H1 (cell line): ENCODE data around the gene MYO5B. TPM values are rescaled to one million over a fixed set of nuclear protein-coding genes. Genes with fewer than 3 reads are reported as not detected.

Experiments used
- CTCF ChIA-PET: fragments of 300-600 bp; sonication (Branson Sonifier 250); formaldehyde crosslinking; loops from one replicate; lab custom pipeline; 2021; ENCODE audit not compliant: partially characterized antibody; lab: Charles Lee
- POLR2A ChIA-PET: fragments of 300-600 bp; sonication (Branson Sonifier 250); formaldehyde crosslinking; loops from one replicate; lab custom pipeline; 2021; ENCODE audit warnings: inconsistent platforms; ENCODE audit not compliant: partially characterized antibody; lab: Charles Lee
- DNase-seq, 2 experiments: peaks; one replicate each; pipeline versions ENCODE4 v3.0.0 to v3.0.0-alpha.2; 2010 to 2022; ENCODE audit warnings: low spot score in 2 of 2, low read depth in 1 of 2, mixed read lengths in 1 of 2
- FAIRE-seq: peaks from 2 replicates; lab custom pipeline; 2011; peaks lifted over from hg19 to GRCh38; lab: Jason Lieb, UNC
- H2AFZ ChIP-seq: 2 replicates; pipeline ENCODE4 v1.8.1; 2012; ENCODE audit warnings: low read length, inconsistent platforms
- H2AK5ac ChIP-seq: 2 replicates; pipeline ENCODE4 v1.6.1; 2013; ENCODE audit warnings: low read depth, low read length
- H2BK120ac ChIP-seq: replicated peaks from 2 replicates; pipeline ENCODE3; 2013; ENCODE audit warnings: low read depth, low read length, inconsistent platforms
- H2BK12ac ChIP-seq: 2 replicates; pipeline ENCODE4 v1.6.1; 2013; ENCODE audit warnings: low read depth, low read length
- H2BK15ac ChIP-seq: 2 replicates; pipeline ENCODE4 v1.6.1; 2013; ENCODE audit warnings: low read length
- H2BK20ac ChIP-seq: 2 replicates; pipeline ENCODE4 v1.6.1; 2013; ENCODE audit warnings: low read length
- H2BK5ac ChIP-seq: 2 replicates; pipeline ENCODE4 v1.6.1; 2013; ENCODE audit warnings: low read depth, low read length
- H3K14ac ChIP-seq: 2 replicates; pipeline ENCODE4 v1.6.1; 2013; ENCODE audit warnings: inconsistent platforms; ENCODE audit not compliant: insufficient read length
- H3K18ac ChIP-seq: 2 replicates; pipeline ENCODE4 v1.6.1; 2013; ENCODE audit warnings: low read length; ENCODE audit errors: extremely low read depth
- H3K23ac ChIP-seq: 2 replicates; pipeline ENCODE4 v1.6.1; 2013; ENCODE audit warnings: inconsistent platforms; ENCODE audit not compliant: insufficient read length
- H3K23me2 ChIP-seq: 2 replicates; pipeline ENCODE4 v1.6.1; 2013; ENCODE audit warnings: low read depth, low read length
- H3K27ac ChIP-seq: 2 replicates; pipeline ENCODE4 v1.6.1; 2011; ENCODE audit warnings: low read depth, low read length, inconsistent platforms
- H3K27me3 ChIP-seq, 4 experiments: replicated peaks in 1 of 4; 1 replicate in 1 of 4; 2 replicates in 3 of 4; pipeline versions ENCODE4 v1.6.1 to v1.8.1; 2011 to 2013; ENCODE audit warnings: low read length in 3 of 4, mild to moderate bottlenecking in 3 of 4, inconsistent platforms in 2 of 4, mixed read lengths in 2 of 4, moderate library complexity in 1 of 4; ENCODE audit not compliant: control insufficient read depth in 3 of 4, insufficient read depth in 3 of 4; ENCODE audit errors: extremely low read depth in 1 of 4
- H3K36me3 ChIP-seq, 4 experiments: 2 replicates each; pipeline versions ENCODE4 v1.6.1 to v1.8.1; 2011 to 2013; ENCODE audit warnings: mild to moderate bottlenecking in 4 of 4, low read length in 3 of 4, moderate library complexity in 2 of 4, control low read depth in 1 of 4, inconsistent platforms in 1 of 4; ENCODE audit not compliant: insufficient read depth in 4 of 4, control insufficient read depth in 2 of 4
- H3K4ac ChIP-seq: replicated peaks from 2 replicates; pipeline ENCODE3; 2013; ENCODE audit warnings: low read length, low read depth, mixed read lengths, inconsistent platforms; ENCODE audit not compliant: insufficient read length
- H3K4me1 ChIP-seq, 4 experiments: replicated peaks in 1 of 4; 1 replicate in 1 of 4; 2 replicates in 3 of 4; pipeline versions ENCODE4 v1.6.1 to v1.8.1; 2011 to 2013; ENCODE audit warnings: low read length in 3 of 4, inconsistent platforms in 2 of 4, mixed read lengths in 1 of 4; ENCODE audit not compliant: insufficient read depth in 4 of 4, control insufficient read depth in 3 of 4
- H3K4me2 ChIP-seq, 2 experiments: 2 replicates each; pipeline versions ENCODE4 v1.6.1 to v1.8.1; 2011 to 2013; ENCODE audit warnings: low read depth in 2 of 2, low read length in 2 of 2, control low read depth in 1 of 2, inconsistent platforms in 1 of 2, mild to moderate bottlenecking in 1 of 2; ENCODE audit not compliant: insufficient read depth in 1 of 2
- H3K4me3 ChIP-seq, 4 experiments: fragments of 200-600, 300-600 bp in 1 of 4; sonication (generic), shearing (Covaris generic), sonication (Bioruptor Twin) in 1 of 4; 2 replicates each; pipeline versions ENCODE4 v1.5.1 to v1.8.1; 2011 to 2016; ENCODE audit warnings: low read length in 4 of 4, low read depth in 3 of 4, control low read depth in 2 of 4, inconsistent platforms in 2 of 4, mild to moderate bottlenecking in 2 of 4, mixed read lengths in 1 of 4, moderate library complexity in 1 of 4; ENCODE audit not compliant: insufficient read depth in 2 of 4; ENCODE audit errors: extremely low read depth in 1 of 4
- H3K56ac ChIP-seq: replicated peaks from 2 replicates; pipeline ENCODE3; 2013; ENCODE audit warnings: low read depth, mild to moderate bottlenecking, mixed read lengths, low read length, inconsistent platforms; ENCODE audit not compliant: insufficient read length
- H3K79me1 ChIP-seq: 2 replicates; pipeline ENCODE4 v1.6.1; 2013; ENCODE audit warnings: low read depth, low read length, control low read depth
- H3K79me2 ChIP-seq, 2 experiments: 2 replicates each; pipeline versions ENCODE4 v1.6.1 to v1.8.1; 2012 to 2013; ENCODE audit warnings: low read length in 2 of 2, mild to moderate bottlenecking in 2 of 2, inconsistent platforms in 1 of 2; ENCODE audit not compliant: insufficient read depth in 2 of 2, control insufficient read depth in 1 of 2
- H3K9ac ChIP-seq, 4 experiments: replicated peaks in 1 of 4; 1 replicate in 1 of 4; 2 replicates in 3 of 4; pipeline versions ENCODE4 v1.6.1 to v1.8.1; 2011 to 2013; ENCODE audit warnings: low read depth in 3 of 4, low read length in 3 of 4, control low read depth in 2 of 4, mild to moderate bottlenecking in 2 of 4, moderate library complexity in 2 of 4, inconsistent platforms in 1 of 4; ENCODE audit errors: extremely low read depth in 1 of 4
- H3K9me3 ChIP-seq, 2 experiments: 2 replicates each; pipeline versions ENCODE4 v1.6.1 to v1.8.1; 2012 to 2013; ENCODE audit warnings: mild to moderate bottlenecking in 2 of 2, moderate library complexity in 2 of 2, control low read depth in 1 of 2, inconsistent platforms in 1 of 2, low read depth in 1 of 2, low read length in 1 of 2, mixed read lengths in 1 of 2; ENCODE audit not compliant: insufficient read depth in 2 of 2
- H4K20me1 ChIP-seq, 2 experiments: replicated peaks in 1 of 2; 2 replicates each; pipeline versions ENCODE3 to v1.8.1; 2011 to 2013; ENCODE audit warnings: inconsistent platforms in 2 of 2, low read length in 2 of 2, mild to moderate bottlenecking in 1 of 2; ENCODE audit not compliant: insufficient read depth in 2 of 2, control insufficient read depth in 1 of 2
- H4K5ac ChIP-seq: 2 replicates; pipeline ENCODE4 v1.6.1; 2013; ENCODE audit warnings: low read length, low read depth, mixed read lengths, inconsistent platforms; ENCODE audit not compliant: insufficient read length
- H4K8ac ChIP-seq: 2 replicates; pipeline ENCODE4 v1.8.0; 2013; ENCODE audit warnings: mild to moderate bottlenecking, moderate library complexity, low read length, inconsistent platforms; ENCODE audit not compliant: insufficient read depth; ENCODE audit errors: extremely low read depth
- H4K91ac ChIP-seq: replicated peaks from 2 replicates; pipeline ENCODE3; 2013; ENCODE audit warnings: low read length, mixed read lengths, inconsistent platforms; ENCODE audit not compliant: insufficient read length
- CTCF ChIP-seq, 3 experiments: IDR thresholded peaks; 1 replicate in 2 of 3; 2 replicates in 1 of 3; pipeline versions ENCODE4 v1.5.1 to v1.6.1; 2011; ENCODE audit warnings: low read length in 3 of 3, mild to moderate bottlenecking in 3 of 3, inconsistent platforms in 2 of 3, low read depth in 1 of 3, moderate library complexity in 1 of 3; ENCODE audit not compliant: insufficient read depth in 1 of 3; ENCODE audit errors: control extremely low read depth in 1 of 3
- NANOG ChIP-seq: IDR thresholded peaks from 2 replicates; pipeline ENCODE4 v1.6.1; 2011; ENCODE audit warnings: low read length, low read depth, mild to moderate bottlenecking, inconsistent platforms; ENCODE audit not compliant: insufficient read depth, poor library complexity, severe bottlenecking
- RAD21 ChIP-seq, 2 experiments: IDR thresholded peaks in 1 of 2; conservative IDR thresholded peaks in 1 of 2; 2 replicates each; pipeline ENCODE4 v1.6.1; 2011; ENCODE audit warnings: low read depth in 2 of 2, low read length in 2 of 2, improper control_type of control experiment in 1 of 2, inconsistent platforms in 1 of 2, mild to moderate bottlenecking in 1 of 2, moderate library complexity in 1 of 2
- RBBP5 ChIP-seq: IDR thresholded peaks from 2 replicates; pipeline ENCODE4 v1.7.1; 2012; ENCODE audit warnings: low read depth, mild to moderate bottlenecking, inconsistent platforms, low read length, moderate library complexity, borderline replicate concordance
- SIRT6 ChIP-seq: IDR thresholded peaks from one replicate; pipeline ENCODE4 v1.7.1; 2012; ENCODE audit warnings: low read length, inconsistent platforms
- SIX5 ChIP-seq: IDR thresholded peaks from 2 replicates; pipeline ENCODE4 v1.6.1; 2011; ENCODE audit warnings: mild to moderate bottlenecking, low read depth, low read length
- ZNF274 ChIP-seq: IDR thresholded peaks from 2 replicates; pipeline ENCODE4 v1.7.0; 2012; ENCODE audit warnings: low read length, borderline replicate concordance; ENCODE audit errors: extremely low read depth
- WGBS, 2 experiments: shearing (Covaris generic) in 1 of 2; methylation state at CpG; one replicate each; pipeline versions ENCODE4 v1.1.6 to v1.1.7; 2013 to 2015; ENCODE audit warnings: low lambda C conversion rate in 2 of 2, mixed read lengths in 2 of 2, inconsistent platforms in 1 of 2, low coverage in 1 of 2, missing lambda C conversion rate in 1 of 2; ENCODE audit not compliant: insufficient replicate concordance in 2 of 2, insufficient coverage in 1 of 2, insufficient read length in 1 of 2; ENCODE audit errors: extremely low coverage in 1 of 2, missing lambda C conversion rate in 1 of 2; 5-methylcytosine and 5-hydroxymethylcytosine counted together
- polyA plus RNA-seq, 7 experiments: library from polyadenylated mRNA; depleted of rRNA in 3 of 7; stranded (reverse) in 5 of 7; unstranded in 2 of 7; fragments of >200 nt in 5 of 7; fragments of 200-250 nt in 2 of 7; gene quantifications; 1 replicate in 5 of 7; 2 replicates in 1 of 7; 4 replicates in 1 of 7; pipeline versions ENCODE4 v1.2.1 to v1.2.3, GENCODE V29; 2011 to 2013; ENCODE audit warnings: missing spikeins in 2 of 7, mixed read lengths in 2 of 7
- total RNA-seq: library from RNA; stranded (reverse); fragmentation: NEBNext Ultra II Directional; extraction: Animal tissue kit (Norgen Biotek cat#: 25700); gene quantifications from 2 replicates; pipeline ENCODE4 v1.2.1, GENCODE V29; 2021

Gene MYO5B
- total and polyA plus RNA-seq, 2 of the 8 experiments (the other 6 are each of a cell fraction or from before 2014, with no cell fraction given) = 6.4 to 7.7 TPM

DNA sequence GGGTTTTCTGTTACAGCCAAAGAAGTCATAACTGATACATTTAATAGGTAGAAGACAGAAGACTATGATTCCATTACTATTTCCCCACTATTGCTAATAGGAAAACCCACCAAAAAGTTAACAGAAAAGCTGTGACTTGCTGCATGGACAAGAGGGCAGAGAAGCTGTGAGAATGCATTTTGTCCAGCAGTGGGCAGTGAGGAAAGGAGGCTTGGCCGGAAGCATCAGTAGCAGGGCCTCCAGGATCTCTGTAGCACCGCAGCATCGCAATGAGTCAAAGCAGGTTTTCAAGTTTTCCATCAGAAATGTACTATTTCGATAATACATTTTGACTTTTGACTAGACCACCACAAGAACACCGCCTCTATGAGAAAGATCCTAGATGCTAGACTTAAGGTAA, 24.9 kb downstream of the MYO5B start:
- DNase-seq (no peak), FAIRE-seq (no peak)
- H2AK5ac ChIP-seq = no peak overlapping the region
- no peak overlapping the region for H2AFZ ChIP-seq
- no peak overlapping the region for H3K56ac ChIP-seq
- H3K79me1 ChIP-seq = no peaks in the 10 kb centered on the region
- H4K20me1 ChIP-seq = no peaks in the 10 kb centered on the region
- no peak overlapping the region for H3K27ac ChIP-seq
- H2BK120ac ChIP-seq = no peak overlapping the region
- H3K23me2 ChIP-seq = no peaks in the 10 kb centered on the region
- POLR2A ChIA-PET = no interaction called here
- H3K14ac ChIP-seq = no peak overlapping the region
- no peak overlapping the region for H3K23ac ChIP-seq
- H4K5ac ChIP-seq = no peak overlapping the region
- H3K4me3 ChIP-seq = no peak overlapping the region
- 96% methylated on average over 5 of the region's 5 CpGs; no CpG with 5 or more reads in 1 of the 2 experiments for WGBS, 2 experiments
- H3K36me3 ChIP-seq = no peaks in the 10 kb centered on the region
- no peak overlapping the region for H2BK5ac ChIP-seq
- H3K9me3 ChIP-seq = no peaks in the 10 kb centered on the region
- H4K8ac ChIP-seq = no peak overlapping the region
- no peak overlapping the region for H3K4me2 ChIP-seq
- no peak overlapping the region for H2BK15ac ChIP-seq
- no peak overlapping the region for H3K9ac ChIP-seq
- no peak overlapping the region for H4K91ac ChIP-seq
- H3K79me2 ChIP-seq = no peaks in the 10 kb centered on the region
- TF ChIP-seq SIRT6 = no peak
- TF ChIP-seq NANOG = no peak
- TF ChIP-seq ZNF274 = no peak
- no peak for TF ChIP-seq SIX5
- peak; percentile 14 to 28 (median 17); a peak in 2 of 4 replicates for TF ChIP-seq CTCF (IDR thresholded peaks at IDR 0.05; ENCODE audit: control extremely low read depth in 1 of 3, insufficient read depth in 1 of 3, low read depth in 1 of 3, low read length in 3 of 3)
- no peak for TF ChIP-seq RBBP5
- TF ChIP-seq RAD21 (IDR thresholded peaks at IDR 0.05 in 1 of 2, conservative IDR thresholded peaks at IDR 0.05 in 1 of 2; ENCODE audit: low read depth in 2 of 2, low read length in 2 of 2) = peak in 1 of 2 experiments; percentile 27; a peak in 2 of 4 replicates
- CTCF ChIA-PET = interaction anchor here (0.9 to 2.7 kb wide), 2 partner anchors 28 to 34 kb away, joined by 3 to 6 read pairs; no protein-coding TSS in a partner anchor
- H3K4me1 ChIP-seq = no peaks in the 10 kb centered on the region
- no peak overlapping the region for H2BK12ac ChIP-seq
- no peaks in the 10 kb centered on the region for H3K27me3 ChIP-seq
- H3K18ac ChIP-seq = no peak overlapping the region
- no peak overlapping the region for H2BK20ac ChIP-seq
- no peak overlapping the region for H3K4ac ChIP-seq
